Stimulated activated CD8-positive, alpha-beta memory T cell treated with anti-CD3 and anti-CD28 coated beads, Interleukin-7, amount 100 ng/mL, for 48 hours (primary cell): ENCODE data around the gene CREG2.

Experiments used
- DNase-seq, 2 donors: peaks; one replicate each; pipeline ENCODE4 v3.0.0-alpha.2; 2020; ENCODE audit warnings: low read depth in 1 of 2; ENCODE audit errors: extremely low read depth in 1 of 2

Gene CREG2

DNA sequence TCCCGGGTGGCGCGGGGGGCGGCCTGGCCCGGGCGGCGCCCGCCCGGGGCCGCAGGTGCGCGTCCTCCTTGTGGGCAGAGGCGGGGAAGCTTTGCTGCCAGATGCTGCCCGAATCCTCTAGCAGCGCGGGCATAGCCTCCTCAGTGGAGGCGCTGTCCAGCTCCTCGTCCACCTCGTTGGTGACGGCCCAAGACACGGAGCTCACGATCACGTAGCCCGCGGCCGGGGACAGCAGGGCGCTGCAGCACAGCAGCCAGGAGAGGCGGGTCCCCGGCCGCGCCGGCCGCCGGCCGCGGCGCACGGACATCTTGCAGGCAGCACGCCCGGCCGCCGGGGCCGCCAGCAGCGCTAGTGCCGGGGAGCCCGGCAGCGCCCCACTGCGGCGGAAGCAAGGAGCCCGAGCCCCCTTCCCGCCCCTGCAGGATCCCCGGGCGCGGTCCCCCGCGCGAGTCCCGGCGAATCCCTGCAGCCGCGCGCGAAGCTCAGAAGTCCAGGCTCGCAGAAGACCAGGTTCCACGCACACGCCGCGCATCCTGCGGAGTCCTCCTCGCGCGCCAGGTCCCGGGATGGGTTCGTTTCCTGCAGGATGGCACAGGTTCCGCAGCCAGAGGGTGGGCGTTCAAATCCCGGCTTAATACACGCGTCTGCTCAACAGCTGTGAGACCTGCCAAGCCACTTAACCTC, at the start of gene CREG2:
Gene CREG2, minus strand, starts transcription at position 353 of the 684 bp plus-strand sequence. Its CDS starts 46 bp downstream, at position 307.
- DNase-seq = peak; percentile 14 to 21

- DNase-seq = no peak
Observed at GRCh38 chr2:101435001-101435862, 47.9 kb upstream of the CREG2 start.

DNA sequence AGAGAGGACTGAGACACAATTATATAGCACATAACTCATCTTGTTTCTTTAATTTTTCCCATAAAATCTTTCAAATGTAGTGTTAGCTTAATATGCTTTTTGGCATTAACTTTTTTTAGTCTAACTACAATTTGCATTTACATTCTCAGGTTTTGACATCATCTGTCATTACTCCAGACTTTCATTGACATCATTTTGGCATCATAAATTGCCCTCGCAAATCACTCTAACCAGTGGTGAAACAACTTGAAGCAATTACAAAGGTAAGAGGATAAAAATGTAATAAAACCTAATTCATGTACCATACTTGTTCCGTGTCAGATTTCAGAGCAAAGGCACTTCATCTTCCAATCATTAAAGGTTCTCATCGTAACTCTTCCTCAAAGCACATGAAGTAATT, 46.2 kb upstream of the CREG2 start:
- no peak for DNase-seq

GRCh38 chr2:101432411-101433181, 45.3 kb upstream of the CREG2 start:
- no peak for DNase-seq

DNA sequence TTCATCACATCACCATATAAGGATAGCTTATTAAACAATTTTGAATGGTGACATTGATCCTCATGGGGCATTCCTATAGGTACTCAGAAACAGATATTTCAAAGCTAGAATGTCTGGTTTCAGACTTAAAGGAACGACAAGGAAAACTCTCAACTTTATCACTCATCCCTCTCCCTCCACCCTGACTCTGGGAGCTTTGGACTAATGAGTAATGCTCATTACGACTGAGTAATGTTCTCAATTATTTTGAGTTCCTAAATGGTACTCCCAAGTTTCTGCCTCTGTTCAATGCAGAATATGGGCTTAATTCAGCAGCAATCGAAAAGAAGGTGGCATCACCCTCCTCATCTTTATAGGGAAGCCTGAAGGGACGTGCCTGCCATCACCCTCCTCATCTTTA, 44.2 kb upstream of the CREG2 start:
- DNase-seq = no peak

GRCh38 chr2:101430156-101430555, 42.9 kb upstream of the CREG2 start:
- no peak for DNase-seq

DNA sequence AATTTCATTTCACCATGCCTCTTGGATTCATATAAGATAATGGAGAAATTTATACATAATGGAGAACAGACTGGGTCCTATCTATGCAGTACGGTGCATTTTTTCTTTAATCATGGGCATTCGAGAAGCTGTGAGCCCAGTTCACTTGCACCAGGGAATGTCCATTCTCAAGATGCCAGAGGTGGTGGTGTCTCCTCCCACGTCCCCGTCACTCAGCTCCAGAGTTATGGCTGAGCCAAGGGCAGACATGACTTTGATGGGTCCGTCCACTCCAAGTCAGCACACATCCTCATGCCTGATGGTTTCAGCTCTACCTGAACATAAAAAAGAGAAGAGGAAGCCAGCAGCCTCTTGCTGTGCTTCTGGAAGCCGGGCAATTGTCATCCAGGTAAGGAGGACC, 42.1 kb upstream of the CREG2 start:
- no peak for DNase-seq

DNA sequence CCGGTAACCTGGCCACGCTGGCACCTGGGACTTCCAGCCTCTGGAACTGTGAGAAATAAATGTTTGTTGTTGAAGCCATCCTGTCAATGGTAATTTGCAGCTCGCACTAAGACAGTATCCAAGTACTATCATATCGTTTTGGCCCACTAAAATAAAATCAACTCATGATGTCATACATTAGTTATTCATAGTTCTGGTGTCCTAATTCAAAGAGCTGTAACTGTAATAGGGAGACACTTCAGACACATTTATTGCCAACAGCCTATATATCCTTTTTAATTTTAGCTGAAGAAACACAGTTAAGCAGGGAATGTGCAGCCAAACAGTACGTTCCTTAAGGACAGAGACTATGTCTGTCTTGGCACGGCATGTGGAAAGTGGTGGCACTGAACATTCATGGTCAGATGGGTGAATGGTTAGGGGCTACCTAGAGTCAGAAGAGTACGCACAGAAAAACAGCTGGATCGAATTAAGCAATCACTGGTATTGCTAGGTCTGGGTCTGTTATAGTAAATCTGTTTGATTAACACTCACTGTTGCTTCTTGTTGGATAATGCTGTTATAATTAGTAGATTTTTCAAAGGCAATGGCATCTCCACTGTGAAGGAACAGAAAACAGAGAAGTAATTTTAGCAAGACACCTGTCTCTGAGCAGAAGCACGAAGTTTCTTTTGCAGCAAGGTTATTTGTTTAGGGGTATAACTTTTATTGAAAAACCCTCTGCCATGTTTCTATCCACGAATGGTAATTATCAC, 41.3 kb upstream of the CREG2 start:
- no peak for DNase-seq

DNA sequence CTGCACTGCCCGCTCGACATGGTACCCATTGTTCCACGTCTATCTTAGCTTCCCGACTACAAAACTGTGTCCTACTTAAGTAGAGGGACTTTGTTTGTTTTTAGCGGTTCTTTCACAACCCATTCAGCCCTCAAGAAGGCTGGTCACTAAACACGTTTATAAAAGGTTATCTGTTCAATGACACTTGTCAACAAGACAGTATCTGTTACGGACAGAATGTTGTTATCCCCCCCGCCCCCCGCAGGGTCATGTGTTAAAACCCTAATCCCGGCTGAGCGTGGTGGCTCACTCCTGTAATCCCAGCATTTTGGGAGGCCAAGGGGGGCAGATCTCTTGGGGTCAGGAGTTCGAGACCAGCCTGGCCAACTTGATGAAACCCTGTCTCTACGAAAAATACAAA, 40.4 kb upstream of the CREG2 start:
- DNase-seq = no peak

- no peak for DNase-seq
Observed at GRCh38 chr2:101427240-101427639, 39.9 kb upstream of the CREG2 start.

DNA sequence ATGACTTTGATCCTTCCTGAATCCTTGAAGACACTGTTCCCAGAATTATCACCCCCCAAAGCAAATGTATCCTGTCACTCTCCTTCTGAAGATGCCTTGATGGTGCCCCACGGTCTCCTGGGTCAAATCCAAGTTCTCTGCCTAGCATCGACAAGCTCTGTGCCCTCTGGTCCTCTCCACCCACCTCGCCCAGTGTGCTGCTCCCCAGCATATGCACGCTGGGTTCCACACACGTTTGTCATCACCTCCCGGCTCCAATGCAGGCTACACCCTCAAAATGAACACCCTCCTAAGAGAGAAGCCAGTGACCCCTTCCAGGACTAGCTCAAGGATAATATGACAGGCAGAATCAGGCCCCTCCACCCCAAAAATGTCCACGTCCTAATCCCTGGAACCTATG, 39.5 kb upstream of the CREG2 start:
- no peak for DNase-seq

- no peak for DNase-seq
Observed at GRCh38 chr2:101420623-101421022, 33.3 kb upstream of the CREG2 start.

- peak in 1 of 2 donors; percentile 37 for DNase-seq
Observed at GRCh38 chr2:101419096-101419663, 31.9 kb upstream of the CREG2 start.

GRCh38 chr2:101418460-101419095, 31.3 kb upstream of the CREG2 start:
- no peak for DNase-seq

GRCh38 chr2:101416609-101417008, 29.3 kb upstream of the CREG2 start:
- DNase-seq = no peak

GRCh38 chr2:101415884-101416283, 28.6 kb upstream of the CREG2 start:
- no peak for DNase-seq

DNA sequence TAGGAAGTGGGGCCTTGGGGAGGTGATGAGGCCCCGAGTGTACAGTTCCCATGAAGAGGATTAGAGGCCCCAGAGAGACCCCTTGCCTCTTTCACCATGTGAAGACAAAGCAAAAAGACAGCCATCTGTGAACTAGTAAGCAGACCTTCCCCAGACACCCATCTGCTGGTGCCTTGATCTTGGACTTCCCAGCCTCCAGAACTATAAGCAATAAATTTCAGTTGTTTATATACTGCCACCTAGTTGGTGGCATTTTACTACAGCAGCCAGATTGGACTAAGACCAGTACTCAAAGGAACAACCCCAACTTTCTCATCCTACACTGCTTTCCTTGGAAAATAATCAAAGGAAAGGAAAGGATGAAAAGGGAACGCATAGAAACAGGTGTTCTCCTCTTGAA, 27.9 kb upstream of the CREG2 start:
- DNase-seq = no peak

GRCh38 chr2:101412092-101412694, 24.9 kb upstream of the CREG2 start:
- no peak for DNase-seq

DNA sequence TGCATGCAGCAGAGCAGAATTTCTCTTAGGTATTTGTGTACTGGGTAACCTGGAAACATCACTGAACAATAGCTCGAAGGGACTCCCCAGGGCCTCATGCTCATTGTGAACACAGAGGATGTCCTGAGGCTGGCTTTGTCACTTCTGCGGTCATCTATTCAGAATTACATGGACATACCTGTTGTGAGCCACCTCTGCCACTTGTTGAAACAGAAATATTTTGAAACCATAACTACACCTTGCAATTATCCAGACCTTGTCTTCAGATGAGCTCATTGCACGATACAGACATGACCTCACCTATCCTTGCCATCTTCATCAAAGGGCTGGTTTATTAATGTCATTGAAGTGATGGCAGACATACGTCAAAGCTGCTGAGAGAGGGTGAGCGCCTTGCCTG, 23.4 kb upstream of the CREG2 start:
- no peak for DNase-seq

GRCh38 chr2:101410114-101410513, 22.8 kb upstream of the CREG2 start:
- no peak for DNase-seq
